Measurements from ENCODE around the gene HSDL2. TPM values are rescaled to one million over a fixed set of nuclear protein-coding genes. Genes with fewer than 3 reads are reported as not detected.

HSDL2 gene
- polyA plus RNA-seq, 3 donors = 6.4 to 34.8 (median 26.9) TPM

DNA sequence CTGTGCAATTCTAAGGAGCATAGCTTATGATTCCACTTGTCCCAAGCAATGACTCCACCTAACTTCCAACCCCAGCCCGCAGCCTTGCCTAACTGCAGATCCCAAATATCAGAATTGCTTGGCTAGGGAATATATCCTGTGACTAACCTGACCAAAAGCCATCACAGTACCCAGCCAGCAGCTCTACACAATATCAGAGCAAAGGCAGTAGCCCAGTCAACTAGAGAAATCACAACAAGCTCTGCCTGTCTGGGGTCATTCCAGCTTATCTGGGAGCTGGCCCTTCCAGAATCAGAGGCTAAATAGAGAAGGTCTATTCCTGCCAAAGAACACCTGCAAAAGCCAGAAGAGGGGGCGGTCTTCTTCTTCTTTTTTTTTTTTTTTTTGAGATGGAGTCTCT, 97.4 kb downstream of the HSDL2 start:
- DNase-seq = no peak
- Histone ChIP-seq H3K4me3 (replicated peaks in 1 of 3; ENCODE audit: low read depth in 2 of 3, low read length in 3 of 3) (no peak overlapping the region), H3K79me2 (ENCODE audit: insufficient read depth, low read length) (no peaks in the 10 kb centered on the region), H4K20me1 (ENCODE audit: insufficient read depth, low read length) (no peaks in the 10 kb centered on the region), H3K27me3 (ENCODE audit: control insufficient read depth in 2 of 2, insufficient read depth in 2 of 2, low read length in 2 of 2) (no peaks in the 10 kb centered on the region), H3K9ac (ENCODE audit: insufficient read depth, low read length, poor library complexity, severe bottlenecking) (no peak overlapping the region), H3K9me3 (replicated peaks in 1 of 2; ENCODE audit: control insufficient read depth in 1 of 2, insufficient read depth in 1 of 2, low read length in 2 of 2) (peaks cover 4 to 15% of the 10 kb centered on the region in 2 donors), H3K27ac (ENCODE audit: low read depth in 1 of 2, low read length in 2 of 2) (no peak overlapping the region), H3K36me3 (replicated peaks in 1 of 2; ENCODE audit: control insufficient read depth in 1 of 2, insufficient read depth in 2 of 2, low read length in 2 of 2) (peaks cover 0 to 1% of the 10 kb centered on the region in 2 donors), H3K4me1 (ENCODE audit: control insufficient read depth in 1 of 2, insufficient read depth in 2 of 2, low read length in 2 of 2) (no peaks in the 10 kb centered on the region), H3K4me2 (replicated peaks; ENCODE audit: extremely low read depth, low read length, poor library complexity, severe bottlenecking) (no peak overlapping the region), H2AFZ (ENCODE audit: insufficient read depth, low read depth, low read length, poor library complexity, severe bottlenecking) (no peak overlapping the region)
- Mint-ChIP-seq H3K4me3 (no peak overlapping the region), H3K27me3 (ENCODE audit: low read depth in 3 of 3) (peaks cover 0 to 2% (median 0%) of the 10 kb centered on the region in 3 donors), H3K4me1 (no peaks in the 10 kb centered on the region), H3K36me3 (peaks cover 13 to 37% of the 10 kb centered on the region in 2 donors), H3K9me3 (peaks cover 9 to 41% (median 21%) of the 10 kb centered on the region in 7 donors), H3K27ac (no peak overlapping the region)
- 83% methylated on average over 1 of the region's 2 CpGs for WGBS (ENCODE audit: insufficient coverage)
- intact Hi-C loops (cut with micrococcal nuclease) = no loop called here
- TF ChIP-seq, protein P1, sequence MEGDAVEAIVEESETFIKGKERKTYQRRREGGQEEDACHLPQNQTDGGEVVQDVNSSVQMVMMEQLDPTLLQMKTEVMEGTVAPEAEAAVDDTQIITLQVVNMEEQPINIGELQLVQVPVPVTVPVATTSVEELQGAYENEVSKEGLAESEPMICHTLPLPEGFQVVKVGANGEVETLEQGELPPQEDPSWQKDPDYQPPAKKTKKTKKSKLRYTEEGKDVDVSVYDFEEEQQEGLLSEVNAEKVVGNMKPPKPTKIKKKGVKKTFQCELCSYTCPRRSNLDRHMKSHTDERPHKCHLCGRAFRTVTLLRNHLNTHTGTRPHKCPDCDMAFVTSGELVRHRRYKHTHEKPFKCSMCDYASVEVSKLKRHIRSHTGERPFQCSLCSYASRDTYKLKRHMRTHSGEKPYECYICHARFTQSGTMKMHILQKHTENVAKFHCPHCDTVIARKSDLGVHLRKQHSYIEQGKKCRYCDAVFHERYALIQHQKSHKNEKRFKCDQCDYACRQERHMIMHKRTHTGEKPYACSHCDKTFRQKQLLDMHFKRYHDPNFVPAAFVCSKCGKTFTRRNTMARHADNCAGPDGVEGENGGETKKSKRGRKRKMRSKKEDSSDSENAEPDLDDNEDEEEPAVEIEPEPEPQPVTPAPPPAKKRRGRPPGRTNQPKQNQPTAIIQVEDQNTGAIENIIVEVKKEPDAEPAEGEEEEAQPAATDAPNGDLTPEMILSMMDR (IDR thresholded peaks at IDR 0.05) = no peak

DNA sequence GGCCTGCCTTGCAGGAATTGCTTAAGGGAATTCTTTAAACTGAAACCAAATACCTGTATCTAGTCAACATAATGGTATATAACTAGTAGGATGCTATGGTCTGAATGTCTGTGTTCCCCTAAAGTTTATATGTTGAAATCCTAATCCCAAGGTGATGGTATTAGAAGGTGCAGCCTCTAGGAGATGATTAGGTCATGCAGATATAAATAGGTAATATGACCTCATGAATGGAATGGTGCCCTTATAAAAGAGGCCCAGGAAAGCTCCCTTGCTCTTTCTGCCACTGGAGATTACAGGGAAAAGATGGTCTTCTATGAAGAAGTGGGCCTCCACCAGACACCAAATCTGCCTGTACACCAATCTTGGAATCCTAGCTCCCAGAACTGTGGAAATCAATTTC, 99.3 kb downstream of the HSDL2 start:
- no peaks in the 10 kb centered on the region for H3K4me1 Mint-ChIP-seq
- H3K4me2 ChIP-seq (replicated peaks; ENCODE audit: extremely low read depth, low read length, poor library complexity, severe bottlenecking) = no peak overlapping the region
- no peak overlapping the region for H3K4me3 Mint-ChIP-seq
- H3K9ac ChIP-seq (ENCODE audit: insufficient read depth, low read length, poor library complexity, severe bottlenecking) = no peak overlapping the region
- TF ChIP-seq, protein P1 (IDR thresholded peaks at IDR 0.05) = no peak
- H4K20me1 ChIP-seq (ENCODE audit: insufficient read depth, low read length) = no peaks in the 10 kb centered on the region
- no peak overlapping the region for H3K27ac Mint-ChIP-seq
- H3K27me3 Mint-ChIP-seq (ENCODE audit: low read depth in 3 of 3) = peaks cover 0 to 2% (median 0%) of the 10 kb centered on the region in 3 donors
- peaks cover 9 to 28% of the 10 kb centered on the region in 2 donors for H3K36me3 Mint-ChIP-seq
- no peaks in the 10 kb centered on the region for H3K4me1 ChIP-seq (ENCODE audit: control insufficient read depth in 1 of 2, insufficient read depth in 2 of 2, low read length in 2 of 2)
- intact Hi-C loops (cut with micrococcal nuclease) = no loop called here
- no peaks in the 10 kb centered on the region for H3K36me3 ChIP-seq (replicated peaks in 1 of 2; ENCODE audit: control insufficient read depth in 1 of 2, insufficient read depth in 2 of 2, low read length in 2 of 2)
- no peak for DNase-seq
- no peaks in the 10 kb centered on the region for H3K27me3 ChIP-seq (ENCODE audit: control insufficient read depth in 2 of 2, insufficient read depth in 2 of 2, low read length in 2 of 2)
- H3K79me2 ChIP-seq (ENCODE audit: insufficient read depth, low read length) = no peaks in the 10 kb centered on the region
- no peak overlapping the region for H2AFZ ChIP-seq (ENCODE audit: insufficient read depth, low read depth, low read length, poor library complexity, severe bottlenecking)
- no peak overlapping the region for H3K4me3 ChIP-seq (replicated peaks in 1 of 3; ENCODE audit: low read depth in 2 of 3, low read length in 3 of 3)
- H3K9me3 Mint-ChIP-seq = peaks cover 7 to 36% (median 19%) of the 10 kb centered on the region in 7 donors
- H3K9me3 ChIP-seq (replicated peaks in 1 of 2; ENCODE audit: control insufficient read depth in 1 of 2, insufficient read depth in 1 of 2, low read length in 2 of 2) = peaks cover 4 to 15% of the 10 kb centered on the region in 2 donors
- no peak overlapping the region for H3K27ac ChIP-seq (ENCODE audit: low read depth in 1 of 2, low read length in 2 of 2)

All from CD14-positive monocyte (primary cell).